Smooth muscle cell (in vitro differentiated cells): ENCODE measurements around the gene RPL21. TPM values are rescaled to one million over a fixed set of nuclear protein-coding genes. Genes with fewer than 3 reads are reported as not detected.

Experiments used
- DNase-seq: peaks from one replicate; lab custom pipeline; 2025; ENCODE audit not compliant: unreplicated experiment; lab: John Stamatoyannopoulos, UW
- H2AFZ ChIP-seq: fragments of 200-600 bp; sonication (generic); 2 replicates; pipeline ENCODE4 v1.6.0; 2016; ENCODE audit warnings: antibody characterized with exemption, low read depth, mild to moderate bottlenecking
- H3F3A ChIP-seq: fragments of 200-600 bp; sonication (generic); 2 replicates; pipeline ENCODE4 v1.6.0; 2017; ENCODE audit warnings: antibody characterized with exemption, low read depth
- H3K27ac ChIP-seq: fragments of 200-600 bp; sonication (generic); 2 replicates; pipeline ENCODE4 v1.5.1; 2016; ENCODE audit warnings: low read depth, mild to moderate bottlenecking
- H3K27me3 ChIP-seq: fragments of 200-600 bp; sonication (generic); 2 replicates; pipeline ENCODE4 v1.6.1; 2016; ENCODE audit warnings: low read depth, mild to moderate bottlenecking
- H3K36me3 ChIP-seq: fragments of 200-600 bp; sonication (generic); 2 replicates; pipeline ENCODE4 v1.5.1; 2016; ENCODE audit warnings: low read depth
- H3K4me1 ChIP-seq: fragments of 200-600 bp; sonication (generic); 2 replicates; pipeline ENCODE4 v1.5.1; 2016; ENCODE audit warnings: low read depth
- H3K4me2 ChIP-seq: fragments of 200-600 bp; sonication (generic); 2 replicates; pipeline ENCODE4 v1.6.0; 2016; ENCODE audit warnings: mild to moderate bottlenecking
- H3K4me3 ChIP-seq: fragments of 200-600 bp; sonication (generic); 2 replicates; pipeline ENCODE4 v1.5.1; 2016; ENCODE audit warnings: mild to moderate bottlenecking
- H3K79me2 ChIP-seq: fragments of 200-600 bp; sonication (generic); 2 replicates; pipeline ENCODE4 v1.6.0; 2016; ENCODE audit warnings: low read depth, mild to moderate bottlenecking
- H3K9ac ChIP-seq: fragments of 200-600 bp; sonication (generic); 2 replicates; pipeline ENCODE4 v1.6.0; 2016; ENCODE audit warnings: low read depth
- H3K9me3 ChIP-seq: fragments of 200-600 bp; sonication (generic); replicated peaks from 2 replicates; pipeline ENCODE4 v1.5.1; 2016; ENCODE audit warnings: low read depth
- H4K20me1 ChIP-seq: fragments of 200-600 bp; sonication (generic); 2 replicates; pipeline ENCODE4 v1.6.0; 2016; ENCODE audit warnings: low read depth
- CTCF ChIP-seq: fragments of 200-600 bp; sonication (generic); IDR thresholded peaks from 2 replicates; pipeline ENCODE4 v1.5.1; 2017; ENCODE audit warnings: borderline replicate concordance, mild to moderate bottlenecking, antibody characterized with exemption; ENCODE audit not compliant: insufficient read depth, poor library complexity, severe bottlenecking
- WGBS: methylation state at CpG from one replicate; pipeline ENCODE4 v1.1.7; 2016; ENCODE audit warnings: low lambda C conversion rate; 5-methylcytosine and 5-hydroxymethylcytosine counted together
- polyA plus RNA-seq: library from polyadenylated mRNA; unstranded; fragments of >200 nt; fragmentation: Nextera tagmentation; extraction: Ambion mirVana; gene quantifications from 2 replicates; pipeline ENCODE4 v1.2.1, GENCODE V29; 2016
- total RNA-seq: library from RNA; depleted of rRNA; stranded (reverse); fragments of >200 nt; gene quantifications from 2 replicates; pipeline ENCODE4 v1.2.3, GENCODE V29; 2014

Gene RPL21
- total and polyA plus RNA-seq, 2 experiments from 2014 or later, result 361 to 1,191 TPM

GRCh38 chr13:27280841-27281240 is 29.5 kb downstream of the RPL21 start:
- H3K36me3 ChIP-seq, result no peaks in the 10 kb centered on the region
- H3K27me3 ChIP-seq, result peaks cover 19% of the 10 kb centered on the region
- no peak overlapping the region for H3K4me3 ChIP-seq
- no peak overlapping the region for H3K27ac ChIP-seq
- no peak for TF ChIP-seq CTCF
- no peak overlapping the region for H3K4me2 ChIP-seq
- DNase-seq, result no peak
- H4K20me1 ChIP-seq, result no peaks in the 10 kb centered on the region
- H3K4me1 ChIP-seq, result no peaks in the 10 kb centered on the region
- H3K79me2 ChIP-seq, result no peaks in the 10 kb centered on the region
- H3F3A ChIP-seq, result no peaks in the 10 kb centered on the region
- no peaks in the 10 kb centered on the region for H3K9me3 ChIP-seq
- WGBS, result 78% methylated on average over 4 of the region's 4 CpGs
- no peak overlapping the region for H2AFZ ChIP-seq
- no peak overlapping the region for H3K9ac ChIP-seq

GRCh38 chr13:27281420-27281819 is 30.1 kb downstream of the RPL21 start:
- Histone ChIP-seq H3K27ac (no peak overlapping the region), H3K9me3 (no peaks in the 10 kb centered on the region), H3K4me3 (no peak overlapping the region), H3K79me2 (no peaks in the 10 kb centered on the region), H4K20me1 (no peaks in the 10 kb centered on the region), H3K36me3 (no peaks in the 10 kb centered on the region), H3K4me1 (no peaks in the 10 kb centered on the region), H3F3A (no peaks in the 10 kb centered on the region), H3K9ac (no peak overlapping the region), H2AFZ (no peak overlapping the region), H3K27me3 (peaks cover 19% of the 10 kb centered on the region), H3K4me2 (no peak overlapping the region)
- DNase-seq, result no peak
- 75% methylated on average over 1 of the region's 1 CpG for WGBS
- TF ChIP-seq CTCF, result no peak

- Histone ChIP-seq H3K9ac (no peak overlapping the region), H3K4me3 (no peak overlapping the region), H3K9me3 (no peaks in the 10 kb centered on the region), H3K36me3 (no peaks in the 10 kb centered on the region), H3K27me3 (peaks cover 1% of the 10 kb centered on the region), H3K4me1 (no peaks in the 10 kb centered on the region), H3K79me2 (no peaks in the 10 kb centered on the region), H2AFZ (no peak overlapping the region), H3K27ac (no peak overlapping the region), H3F3A (no peaks in the 10 kb centered on the region), H3K4me2 (no peak overlapping the region), H4K20me1 (no peaks in the 10 kb centered on the region)
- TF ChIP-seq CTCF, result no peak
- WGBS, result 86% methylated on average over 4 of the region's 4 CpGs
- no peak for DNase-seq
Observed at GRCh38 chr13:27283906-27284493, 32.6 kb downstream of the RPL21 start.

GRCh38 chr13:27288392-27288791 is 37.0 kb downstream of the RPL21 start:
- 94% methylated on average over 4 of the region's 4 CpGs for WGBS
- H3K36me3 ChIP-seq, result no peaks in the 10 kb centered on the region
- H3F3A ChIP-seq, result no peaks in the 10 kb centered on the region
- no peak overlapping the region for H3K27ac ChIP-seq
- TF ChIP-seq CTCF, result no peak
- no peaks in the 10 kb centered on the region for H4K20me1 ChIP-seq
- H3K4me1 ChIP-seq, result no peaks in the 10 kb centered on the region
- no peak overlapping the region for H3K4me2 ChIP-seq
- no peak overlapping the region for H3K9ac ChIP-seq
- no peak for DNase-seq
- no peak overlapping the region for H3K4me3 ChIP-seq
- no peaks in the 10 kb centered on the region for H3K9me3 ChIP-seq
- peaks cover 6% of the 10 kb centered on the region for H3K27me3 ChIP-seq
- H2AFZ ChIP-seq, result no peak overlapping the region
- no peaks in the 10 kb centered on the region for H3K79me2 ChIP-seq
